GM19397 (cell line): ENCODE results near the gene SIRPA.

Experiments used
- ATAC-seq: cut with Tn5 transposase; IDR thresholded peaks from one replicate; pipeline ENCODE4 v1.9.1; 2021; ENCODE audit warnings: mild to moderate bottlenecking, moderate library complexity; ENCODE audit not compliant: unreplicated experiment

Gene SIRPA

GRCh38 chr20:1894951-1895673 lies at the start of gene SIRPA:
TSS of gene SIRPA (plus strand) at chr20:1895407. CDS start at chr20:1895448, 41 bp downstream.
- no peak for ATAC-seq

DNA sequence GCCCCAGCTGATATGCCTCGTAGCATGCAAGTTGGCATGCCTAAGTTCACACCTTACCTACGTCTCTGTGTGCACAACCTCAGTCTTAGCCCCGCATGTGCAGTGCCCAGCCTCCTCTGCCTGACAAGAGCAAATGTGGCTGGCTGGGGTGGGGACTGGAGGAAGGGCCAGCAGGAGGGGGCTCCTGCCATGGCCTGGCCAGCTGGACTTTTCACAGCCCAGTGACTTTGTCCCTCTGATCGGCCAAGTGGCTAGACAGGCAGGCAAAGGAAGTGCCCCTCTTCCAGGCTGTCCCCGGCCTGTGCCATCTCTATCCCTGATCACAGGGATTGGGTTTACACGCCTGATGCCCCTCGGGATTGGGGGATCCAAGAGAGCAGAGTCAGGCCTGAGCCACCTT lies 49.5 kb upstream of the SIRPA start:
- ATAC-seq, result no peak

GRCh38 chr20:1846341-1846740 lies 48.9 kb upstream of the SIRPA start:
- no peak for ATAC-seq

DNA sequence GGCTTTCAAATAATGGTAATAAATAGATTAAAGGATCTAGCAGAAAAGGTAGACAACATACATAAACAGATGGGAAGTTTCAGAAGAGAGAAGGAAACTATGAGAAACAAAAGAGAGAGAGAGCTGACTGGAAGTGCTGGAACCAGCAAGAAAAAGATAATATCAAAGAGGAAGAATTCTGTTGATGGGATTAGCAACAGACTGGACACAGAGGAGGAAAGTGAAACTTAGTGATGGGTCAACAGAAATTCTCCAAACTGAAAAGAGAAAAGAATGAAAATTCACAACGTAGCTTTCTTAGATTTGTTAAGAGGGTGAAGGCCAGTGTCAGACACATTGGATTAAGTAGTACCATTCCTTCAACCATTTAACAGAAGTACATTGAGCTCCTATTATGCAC lies 48.3 kb upstream of the SIRPA start:
- ATAC-seq, result no peak

- ATAC-seq, result no peak
These were observed 47.4 kb upstream of the SIRPA start for GRCh38 chr20:1847780-1848179.

DNA sequence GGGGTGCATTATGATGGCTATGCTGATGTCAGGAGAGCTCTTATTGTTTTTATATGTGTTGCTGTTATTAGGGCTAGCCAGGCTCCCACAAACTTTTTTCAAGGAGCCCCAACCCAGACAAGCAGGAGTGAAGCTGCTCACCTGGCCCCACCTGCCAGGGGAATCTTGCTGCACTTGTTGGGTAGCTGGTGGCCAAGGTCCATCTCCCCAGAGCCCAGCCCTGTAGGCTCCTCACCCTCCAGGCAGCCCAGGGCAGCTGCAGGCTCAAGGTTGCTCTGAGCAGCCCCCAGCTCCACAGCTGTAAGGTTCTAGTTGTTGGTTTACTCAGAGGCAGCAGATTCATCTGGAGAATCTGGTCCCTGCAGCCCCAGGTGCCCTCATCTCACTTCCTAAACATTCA lies 46.8 kb upstream of the SIRPA start:
- no peak for ATAC-seq

GRCh38 chr20:1851396-1851795 lies 43.8 kb upstream of the SIRPA start:
- no peak for ATAC-seq

- no peak for ATAC-seq
These were observed 41.7 kb upstream of the SIRPA start for GRCh38 chr20:1853473-1853872.

DNA sequence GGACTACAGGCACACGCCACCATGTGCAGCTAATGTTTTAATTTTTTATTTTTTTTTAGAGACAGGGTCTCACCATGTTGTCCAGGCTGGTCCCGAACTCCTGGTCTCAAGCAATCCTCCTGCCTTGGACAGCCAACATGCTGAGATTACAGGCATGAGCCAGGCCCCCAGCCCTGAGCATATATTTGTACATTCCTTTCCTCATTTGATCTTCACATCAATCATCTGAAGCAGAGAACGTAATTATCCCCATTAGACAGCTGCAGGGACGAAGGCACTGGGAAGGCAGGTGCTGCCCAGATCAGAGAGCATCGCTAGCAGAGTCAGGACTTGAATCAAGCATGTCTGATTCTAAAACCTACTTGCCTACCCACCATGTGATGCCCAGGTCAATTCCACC lies 41.0 kb upstream of the SIRPA start:
- no peak for ATAC-seq

- ATAC-seq, result no peak
These were observed 40.1 kb upstream of the SIRPA start for GRCh38 chr20:1855109-1855508.

DNA sequence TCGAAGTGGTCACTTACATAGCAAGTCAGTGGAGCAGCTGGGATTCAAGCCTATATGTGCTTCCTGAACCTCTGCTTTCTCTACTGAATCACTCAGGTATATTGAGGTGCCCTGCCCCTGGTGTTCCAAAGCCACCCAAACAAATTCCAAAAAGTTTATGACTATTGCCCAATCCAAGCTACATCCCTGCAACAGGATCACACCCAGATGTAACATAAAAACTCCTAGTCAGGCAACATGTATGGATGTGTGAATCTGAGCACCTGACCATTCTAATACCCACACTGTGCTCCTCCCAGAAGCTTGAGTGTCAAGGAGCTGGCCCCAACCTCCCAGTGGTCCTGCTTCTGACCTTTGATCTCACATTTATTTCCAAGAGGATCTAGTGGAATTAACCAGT lies 39.5 kb upstream of the SIRPA start:
- ATAC-seq, result no peak

DNA sequence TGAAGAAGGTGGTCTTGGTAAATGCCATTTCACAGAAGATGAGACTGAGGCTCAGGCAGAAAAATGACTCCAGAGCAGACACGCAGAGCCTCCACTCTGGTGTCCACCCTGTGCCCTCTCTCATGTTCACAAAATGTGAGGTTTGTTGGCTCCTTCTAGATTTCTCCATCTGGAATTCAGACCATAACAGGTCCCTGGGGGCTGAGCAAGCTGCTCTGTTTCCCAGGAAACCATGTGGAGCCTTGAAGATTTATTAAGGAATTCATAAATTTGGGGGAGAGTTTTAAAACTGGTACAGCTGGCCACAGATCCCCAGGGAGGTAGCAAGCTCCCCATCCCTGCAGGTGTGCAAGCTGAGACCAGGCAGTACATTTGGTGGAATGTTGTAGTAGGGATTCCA lies 38.8 kb upstream of the SIRPA start:
- no peak for ATAC-seq

- no peak for ATAC-seq
These were observed 37.7 kb upstream of the SIRPA start for GRCh38 chr20:1857466-1857865.

GRCh38 chr20:1858871-1859270 lies 36.3 kb upstream of the SIRPA start:
- ATAC-seq, result no peak

- no peak for ATAC-seq
These were observed 34.8 kb upstream of the SIRPA start for GRCh38 chr20:1860446-1860845.

DNA sequence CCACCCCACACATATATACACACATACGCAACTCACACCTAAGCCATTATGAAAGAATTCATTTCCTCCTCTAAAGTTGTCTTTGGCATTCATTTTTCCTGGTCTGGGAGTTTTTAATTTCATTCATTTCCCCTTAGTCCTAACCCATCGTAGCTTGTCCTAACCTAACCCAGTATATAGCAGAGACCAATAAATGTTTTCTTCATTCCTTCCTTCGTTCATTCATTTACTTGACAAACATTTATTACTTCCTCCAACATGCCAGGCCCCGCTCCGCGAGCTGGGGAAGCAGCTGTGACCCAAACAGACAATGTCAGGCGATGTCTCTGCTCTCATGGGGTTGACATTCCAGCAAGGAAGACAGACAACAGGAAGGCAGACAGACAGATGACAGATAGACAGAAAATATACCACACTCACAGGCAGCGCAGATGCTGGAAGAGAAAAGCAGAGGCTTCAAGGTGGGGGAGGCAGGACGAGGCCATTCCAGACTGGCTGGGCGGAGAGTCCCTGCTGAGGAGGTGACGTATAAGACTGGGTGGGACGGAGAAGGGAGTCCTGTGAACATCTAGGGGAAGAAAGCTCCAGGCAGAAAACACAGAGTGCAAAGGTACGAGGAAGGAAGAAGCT lies 33.7 kb upstream of the SIRPA start:
- ATAC-seq, result no peak

GRCh38 chr20:1861996-1862662 lies 33.1 kb upstream of the SIRPA start:
- ATAC-seq, result no peak

DNA sequence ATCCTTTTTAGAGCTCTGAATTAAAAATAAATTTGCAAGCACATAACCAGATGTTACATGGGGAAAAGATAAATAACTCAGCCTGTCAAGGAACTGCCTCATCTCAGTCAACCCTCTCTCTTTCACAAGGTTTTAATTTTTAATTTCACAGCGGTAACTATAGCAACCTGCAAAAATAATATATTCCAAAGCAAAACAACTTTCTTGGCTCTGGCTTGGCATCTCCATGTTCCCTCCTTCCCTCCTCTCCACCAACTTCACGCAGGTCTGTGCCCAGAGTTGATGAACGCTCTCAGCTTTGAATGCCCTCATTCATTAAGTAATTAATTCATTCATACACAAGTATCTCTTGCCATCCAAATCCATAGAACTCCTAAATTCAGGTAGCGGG lies 32.5 kb upstream of the SIRPA start:
- no peak for ATAC-seq

GRCh38 chr20:1863296-1863695 lies 31.9 kb upstream of the SIRPA start:
- ATAC-seq, result no peak

DNA sequence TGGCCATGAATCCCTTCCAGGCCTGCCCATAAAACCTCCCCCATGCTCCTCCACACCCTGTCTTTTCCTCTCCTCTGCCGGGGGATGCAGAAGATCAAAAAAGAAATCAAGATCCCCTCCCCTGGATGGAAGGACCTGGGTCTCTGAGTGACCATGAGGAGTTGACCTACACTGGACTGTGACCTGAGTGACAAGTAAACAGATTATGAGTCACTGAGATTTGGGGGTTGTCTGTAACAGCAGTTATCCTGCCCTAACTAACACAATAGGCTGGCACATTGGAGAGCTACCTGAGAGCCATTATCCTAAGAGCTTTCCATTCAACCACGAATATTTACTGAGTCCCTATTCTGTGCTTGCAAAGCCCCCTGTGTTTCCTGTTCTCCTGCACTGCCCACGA lies 28.4 kb upstream of the SIRPA start:
- ATAC-seq, result no peak

GRCh38 chr20:1867495-1868260 lies 27.5 kb upstream of the SIRPA start:
- ATAC-seq, result no peak

DNA sequence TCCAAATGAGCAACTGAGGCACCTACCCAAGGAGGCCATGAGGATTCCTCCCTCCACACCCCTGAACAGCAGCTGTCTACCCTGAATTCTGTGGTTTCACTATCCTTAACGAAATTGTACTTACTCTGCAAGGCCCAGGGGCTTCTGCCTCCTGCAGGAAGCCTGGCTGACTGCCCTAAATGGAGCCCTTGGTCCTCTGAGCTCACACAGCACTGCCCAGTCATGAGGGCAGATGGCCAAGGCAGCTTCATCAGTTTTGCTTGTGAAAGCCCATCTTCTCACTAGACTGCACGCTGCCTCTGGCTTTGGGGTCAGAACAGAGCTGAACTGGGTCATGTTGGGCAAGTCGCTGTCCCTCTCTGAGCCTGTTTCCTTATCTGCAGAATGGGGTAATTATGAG lies 26.4 kb upstream of the SIRPA start:
- no peak for ATAC-seq
